ENCODE measurements around the gene CACNG1.
A peak's percentile ranks its signal among the peaks of the same experiment; 100 is the strongest.

Gene CACNG1

GRCh38 chr17:67051837-67052236 is 7.5 kb downstream of the CACNG1 start:
- no peak for DNase-seq

DNA sequence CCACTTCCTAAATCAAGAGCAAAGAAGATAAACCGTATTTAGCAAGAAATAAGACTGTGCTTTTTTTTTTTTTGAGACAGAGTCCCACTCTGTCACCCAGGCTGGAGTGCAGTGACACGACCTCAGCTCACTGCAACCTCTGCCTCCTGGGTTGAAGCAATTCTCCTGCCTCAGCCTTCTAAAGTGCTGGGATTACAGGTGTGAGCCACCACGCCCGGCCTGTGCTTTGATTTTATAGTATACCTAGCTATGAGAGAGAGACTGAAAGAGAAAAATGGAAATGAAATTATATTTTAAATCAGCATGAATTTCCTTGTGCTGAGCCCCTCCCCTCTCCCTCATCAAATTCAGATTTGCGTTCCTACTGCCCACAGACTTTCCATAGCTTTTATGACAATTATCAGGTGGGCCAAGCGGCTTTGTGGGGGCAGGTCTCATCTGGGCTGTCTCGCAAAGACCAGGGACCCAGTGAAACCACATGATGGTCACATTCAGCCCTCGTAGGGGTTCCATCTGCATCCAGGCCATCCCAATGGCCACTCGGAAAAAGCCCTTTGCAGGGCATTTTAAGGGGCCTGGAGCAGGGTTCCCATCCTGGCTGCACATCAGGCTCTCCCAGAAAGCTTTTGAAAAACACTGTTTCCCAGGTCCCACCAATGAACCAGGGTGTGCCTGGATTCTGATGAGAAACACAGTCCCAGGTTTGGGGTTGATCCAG is 8.5 kb downstream of the CACNG1 start:
- no peak for DNase-seq

DNA sequence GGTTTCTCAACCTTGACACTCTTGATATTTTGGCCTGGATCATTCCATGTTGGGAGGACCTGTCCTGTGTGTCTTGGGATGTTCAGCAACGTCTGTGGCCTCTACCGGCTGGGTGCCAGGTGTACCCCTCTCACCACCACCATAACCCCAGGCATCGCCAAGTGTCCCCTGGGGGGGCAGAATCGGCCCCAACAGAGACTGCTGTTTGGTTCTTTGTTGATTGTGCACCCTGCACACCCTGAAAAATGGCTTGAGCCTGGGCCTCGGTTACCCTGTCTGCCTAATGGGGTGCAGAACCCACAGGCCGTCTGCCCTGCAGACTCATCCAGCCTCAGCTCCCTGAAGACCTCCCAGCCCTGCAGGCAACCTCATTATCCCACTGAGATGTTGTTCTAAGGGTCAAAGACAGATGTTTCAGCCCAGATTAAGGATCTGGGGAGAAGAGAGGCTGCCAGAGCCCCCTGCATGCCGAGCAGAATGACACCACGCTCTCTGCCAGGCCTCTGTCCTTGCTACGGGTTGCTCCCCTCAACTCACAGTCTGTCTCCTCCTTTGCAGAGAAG is 9.2 kb downstream of the CACNG1 start:
- no peak for DNase-seq

DNA sequence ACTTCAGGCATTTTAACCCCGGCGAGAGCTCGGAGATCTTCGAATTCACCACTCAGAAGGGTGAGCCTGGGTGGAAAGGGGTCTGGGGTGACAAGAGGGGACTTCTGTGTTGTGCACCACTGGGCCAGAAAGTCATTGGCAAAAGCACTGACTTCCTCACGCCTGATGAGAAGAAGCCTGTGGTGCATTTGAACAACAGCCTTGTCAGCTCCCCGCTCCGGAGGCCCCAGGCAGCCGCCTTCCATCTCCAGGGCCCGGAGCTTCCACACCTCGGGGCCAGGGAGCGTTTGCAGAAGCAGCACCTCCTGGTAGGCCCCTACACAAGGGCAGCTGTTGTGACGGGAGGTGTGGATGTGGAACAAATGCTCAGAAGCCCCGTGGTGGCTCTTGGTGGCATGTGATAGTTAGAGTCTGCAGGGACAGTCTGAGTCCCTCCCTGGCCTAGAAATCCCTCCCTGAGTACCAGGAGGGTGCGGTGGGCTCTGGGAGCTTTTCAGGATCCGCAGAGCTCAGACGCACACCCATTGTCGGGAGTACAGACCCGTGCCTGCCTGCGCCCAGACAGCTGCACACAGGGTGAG is 9.7 kb downstream of the CACNG1 start:
- DNase-seq = no peak

DNA sequence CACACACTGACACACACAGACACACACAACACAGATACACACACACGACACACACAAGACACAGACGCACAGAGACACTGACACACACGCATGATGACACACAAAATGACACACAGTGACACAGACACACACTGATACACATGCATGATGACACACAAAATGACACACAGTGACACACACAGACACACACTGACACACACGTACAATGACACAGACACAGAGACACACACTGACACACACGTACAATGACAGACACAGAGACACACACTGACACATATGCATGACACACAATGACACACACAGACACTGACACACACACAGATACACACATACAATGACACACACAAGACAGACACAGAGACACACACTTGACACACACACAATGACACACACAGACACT is 10.3 kb downstream of the CACNG1 start:
- no peak for DNase-seq

GRCh38 chr17:67055041-67055443 is 10.7 kb downstream of the CACNG1 start:
- DNase-seq = no peak

GRCh38 chr17:67055811-67056745 is 11.7 kb downstream of the CACNG1 start:
- DNase-seq = no peak

- DNase-seq = no peak
Measured at GRCh38 chr17:67056746-67057490, 12.6 kb downstream of the CACNG1 start.

GRCh38 chr17:67058036-67058435 is 13.7 kb downstream of the CACNG1 start:
- DNase-seq = no peak

DNA sequence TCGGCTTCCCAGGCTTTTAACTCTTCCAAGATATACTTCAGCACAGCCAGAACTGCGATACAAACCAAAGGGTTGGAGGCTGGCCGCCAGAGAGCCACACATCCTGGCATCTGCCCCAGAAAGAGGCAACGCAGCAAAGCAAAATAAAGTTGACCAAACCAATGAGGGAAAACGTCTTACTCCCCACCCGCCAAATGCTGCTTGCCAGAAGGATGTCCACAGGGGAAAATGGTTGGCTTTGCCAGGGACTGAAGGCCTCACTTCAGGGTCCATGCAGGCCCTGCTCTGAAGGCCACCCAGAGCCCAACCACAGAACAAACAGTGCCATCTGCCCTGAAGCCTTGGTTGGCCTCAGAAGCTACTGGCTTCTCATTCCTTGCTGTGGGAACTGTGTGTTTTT is 15.0 kb downstream of the CACNG1 start:
- peak in 4 of 14 donors; percentile 3 to 19 (median 11) for DNase-seq

DNA sequence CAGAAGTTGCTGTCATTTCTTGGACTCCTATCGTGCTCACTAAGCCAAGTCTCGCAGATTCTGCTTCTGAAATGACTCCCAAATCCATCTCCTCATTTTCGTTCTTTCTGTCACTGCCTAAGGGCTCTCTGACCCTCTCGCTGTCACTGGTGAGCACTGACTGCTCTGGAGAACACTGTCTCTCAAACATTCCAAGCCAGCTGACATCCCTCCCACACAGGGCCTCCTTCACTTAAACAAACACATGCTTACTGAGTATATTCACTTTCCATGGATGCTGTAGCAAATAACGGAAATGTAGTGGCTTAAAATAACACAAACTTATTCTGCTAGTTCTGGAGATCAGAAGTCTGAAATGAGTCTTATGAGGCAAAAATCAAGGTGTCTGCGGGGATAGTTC is 18.8 kb downstream of the CACNG1 start:
- DNase-seq = no peak

DNA sequence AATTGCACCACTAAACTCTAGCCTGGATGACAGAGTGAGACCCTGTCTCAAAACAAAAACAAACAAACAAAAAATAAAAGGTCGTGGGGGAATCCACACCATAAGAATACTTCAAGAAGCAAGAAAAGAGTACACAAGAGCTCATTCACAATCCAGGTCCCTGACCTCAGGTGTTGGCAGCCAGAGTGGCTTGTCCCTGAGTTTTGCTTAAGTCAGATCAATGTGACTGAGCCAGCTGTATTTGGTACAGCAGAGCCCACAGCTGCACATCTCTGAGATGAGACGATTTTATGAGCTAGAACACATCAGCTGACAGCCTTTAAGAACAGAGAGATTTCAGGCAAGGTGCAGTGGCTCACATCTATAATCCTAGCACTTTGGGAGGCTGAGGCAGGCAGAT is 22.4 kb downstream of the CACNG1 start:
- DNase-seq = no peak

- DNase-seq = no peak
Measured at GRCh38 chr17:67067571-67068482, 23.5 kb downstream of the CACNG1 start.

DNA sequence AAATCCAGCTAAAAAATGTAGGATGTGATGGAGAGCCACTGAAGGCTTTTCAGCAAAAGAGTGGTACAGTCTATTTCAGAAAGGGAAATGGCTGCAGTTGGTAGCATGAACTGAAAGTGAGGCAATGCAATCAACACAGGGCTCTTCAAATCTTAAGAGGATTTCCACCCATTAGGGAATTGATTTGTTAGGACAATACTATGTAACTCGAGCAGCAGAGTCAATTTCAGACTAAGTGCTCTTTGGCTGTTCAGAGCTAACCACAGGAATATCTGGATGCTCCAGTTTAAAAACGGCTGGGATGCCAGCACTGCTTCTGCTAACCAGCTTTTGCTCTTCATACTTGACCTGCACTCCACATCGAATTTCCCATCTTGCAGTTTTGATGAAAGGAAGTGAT is 24.6 kb downstream of the CACNG1 start:
- DNase-seq = no peak

DNA sequence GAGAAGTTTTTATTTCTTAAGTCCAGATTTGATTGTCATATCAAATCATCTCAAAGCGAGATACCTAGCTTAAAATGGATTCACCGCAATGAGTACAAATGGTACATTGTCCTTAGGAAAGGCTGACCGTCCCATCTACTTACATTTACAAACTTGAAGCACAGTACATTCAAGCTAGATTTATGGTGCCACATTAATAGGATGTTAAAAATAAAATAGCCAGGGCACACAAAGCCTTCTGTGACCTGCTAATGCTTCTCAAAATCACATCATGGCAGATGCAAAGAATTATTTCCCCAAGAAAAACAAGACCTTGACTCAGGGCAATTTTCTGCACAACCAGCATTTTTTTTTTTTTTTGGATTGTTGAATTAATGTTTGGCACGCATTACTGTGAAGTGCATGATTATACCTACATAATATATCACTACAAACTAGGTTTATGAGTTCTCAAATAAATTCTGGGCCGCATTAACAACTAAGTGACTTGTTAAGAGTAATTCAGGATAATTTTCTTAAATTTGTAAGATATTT is 25.3 kb downstream of the CACNG1 start:
- no peak for DNase-seq

- no peak for DNase-seq
Measured at GRCh38 chr17:67071595-67071994, 27.2 kb downstream of the CACNG1 start.

DNA sequence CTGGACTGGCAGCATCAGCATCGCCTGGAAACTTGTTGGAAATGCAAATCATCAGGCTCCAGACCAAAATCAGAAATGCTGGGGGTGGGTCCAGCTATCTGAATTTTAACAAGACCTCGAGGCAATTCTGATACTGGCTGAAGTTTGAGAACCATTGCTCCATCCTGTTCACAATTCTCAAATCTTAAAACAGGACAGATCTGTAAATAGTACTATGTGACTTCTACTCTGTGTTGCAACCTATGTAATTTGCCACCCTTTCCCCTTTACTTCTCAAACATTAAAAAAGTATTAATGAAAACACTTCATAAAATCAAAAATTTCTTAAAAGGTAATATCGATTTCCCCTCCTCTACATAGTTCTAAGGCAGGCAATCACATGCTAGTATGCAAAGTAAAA is 28.5 kb downstream of the CACNG1 start:
- DNase-seq = no peak

GRCh38 chr17:67074781-67075180 is 30.4 kb downstream of the CACNG1 start:
- no peak for DNase-seq

- no peak for DNase-seq
Measured at GRCh38 chr17:67076290-67076689, 31.9 kb downstream of the CACNG1 start.

DNA sequence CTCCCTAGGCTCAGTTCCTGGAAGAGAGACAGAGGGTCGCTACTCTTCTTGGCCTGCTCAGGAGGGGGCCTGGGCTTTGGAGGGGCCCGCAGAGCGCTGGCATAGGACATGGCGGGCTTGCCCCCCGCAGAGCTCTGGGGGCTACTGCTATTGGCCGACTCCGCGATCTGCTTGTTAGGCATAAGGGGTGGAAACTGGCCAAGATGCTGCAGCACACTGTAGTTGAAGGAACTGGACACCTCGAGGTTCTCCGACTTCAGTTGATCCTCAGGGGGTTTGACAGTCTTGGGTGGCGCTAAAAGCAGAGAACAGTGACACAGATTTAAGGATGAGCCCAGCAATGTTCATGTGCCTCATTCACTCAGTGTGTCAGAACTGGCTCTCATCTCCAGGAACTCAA is 33.9 kb downstream of the CACNG1 start:
- DNase-seq = no peak

GRCh38 chr17:67079491-67079890 is 35.1 kb downstream of the CACNG1 start:
- no peak for DNase-seq
